Stimulated activated CD4-positive, alpha-beta T cell treated with anti-CD3 and anti-CD28 coated beads, Interleukin-2, amount 100 ng/mL, for 24 hours (primary cell): ENCODE data around the gene GRM4.
A peak's percentile ranks its signal among the peaks of the same experiment; 100 is the strongest.

Experiments
- DNase-seq, 2 donors: peaks; one replicate each; pipeline ENCODE4 v3.0.0-alpha.2; 2020

The GRM4 gene

DNA sequence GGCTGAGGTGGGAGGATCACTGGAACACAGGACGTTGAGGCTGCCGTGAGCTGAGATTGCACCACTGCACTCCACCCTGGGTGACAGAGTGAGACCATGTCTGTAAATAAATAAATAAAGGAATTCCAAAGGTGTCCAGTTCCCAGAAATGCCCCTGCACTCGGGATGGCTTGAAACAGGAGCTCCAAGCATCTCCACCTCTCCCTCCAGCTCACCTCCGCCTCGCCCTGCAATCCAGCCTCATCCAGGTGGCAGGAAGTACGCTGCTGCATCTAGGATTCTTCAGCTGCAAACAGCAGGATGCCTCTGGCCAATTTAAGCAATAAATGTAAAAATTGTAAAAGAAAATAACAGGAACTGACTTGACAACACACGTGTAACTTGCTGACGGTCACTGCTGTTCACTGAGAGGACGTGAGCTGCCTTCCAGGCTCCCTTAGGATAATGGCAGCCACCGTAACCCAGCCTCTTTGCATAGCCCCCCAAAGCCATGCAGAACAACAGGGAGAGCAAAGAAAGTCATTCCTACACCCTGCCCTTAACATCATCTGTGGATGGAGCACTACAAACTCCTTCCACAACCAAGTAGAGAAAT, 11.4 kb upstream of the GRM4 start:
- DNase-seq, result no peak

DNA sequence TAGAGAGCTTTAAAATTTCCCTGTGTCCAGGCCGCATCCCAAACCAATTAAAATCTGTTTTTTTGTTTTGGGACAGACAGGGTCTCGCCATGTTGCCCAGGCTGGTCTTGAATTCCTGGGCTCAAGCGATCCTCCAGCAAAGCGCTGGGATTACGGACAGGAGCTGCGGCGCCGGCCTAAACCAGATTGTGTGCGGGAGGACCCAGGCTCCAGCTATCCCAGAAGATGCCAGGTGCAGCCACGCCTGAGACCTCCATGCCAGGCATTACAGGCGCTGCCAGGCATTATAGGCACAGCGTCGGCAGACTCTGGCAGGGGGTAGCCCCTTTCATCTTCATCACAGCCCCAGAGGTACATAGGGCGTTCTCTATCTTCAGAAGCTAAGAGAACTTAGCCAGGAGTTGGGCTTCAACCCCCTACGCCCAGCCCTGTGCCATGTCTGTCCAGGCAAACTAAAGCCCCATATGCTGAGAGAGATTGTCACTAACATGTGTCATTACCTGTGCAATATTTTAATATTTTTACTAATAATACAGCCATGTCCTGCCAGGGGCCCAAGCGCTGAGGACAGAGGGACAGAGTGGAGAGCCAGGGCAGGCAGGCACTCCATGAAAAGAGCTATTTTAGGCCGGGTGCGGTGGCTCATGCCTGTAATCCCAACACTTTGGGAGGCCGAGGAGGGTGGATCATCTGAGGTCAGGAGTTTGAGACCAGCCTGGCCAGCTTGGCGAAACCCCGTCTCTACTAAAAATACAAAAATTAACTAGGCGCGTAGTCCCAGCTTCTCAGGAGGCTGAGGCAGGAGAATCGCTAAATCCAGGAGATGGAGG, 9.8 kb upstream of the GRM4 start:
- no peak for DNase-seq

DNA sequence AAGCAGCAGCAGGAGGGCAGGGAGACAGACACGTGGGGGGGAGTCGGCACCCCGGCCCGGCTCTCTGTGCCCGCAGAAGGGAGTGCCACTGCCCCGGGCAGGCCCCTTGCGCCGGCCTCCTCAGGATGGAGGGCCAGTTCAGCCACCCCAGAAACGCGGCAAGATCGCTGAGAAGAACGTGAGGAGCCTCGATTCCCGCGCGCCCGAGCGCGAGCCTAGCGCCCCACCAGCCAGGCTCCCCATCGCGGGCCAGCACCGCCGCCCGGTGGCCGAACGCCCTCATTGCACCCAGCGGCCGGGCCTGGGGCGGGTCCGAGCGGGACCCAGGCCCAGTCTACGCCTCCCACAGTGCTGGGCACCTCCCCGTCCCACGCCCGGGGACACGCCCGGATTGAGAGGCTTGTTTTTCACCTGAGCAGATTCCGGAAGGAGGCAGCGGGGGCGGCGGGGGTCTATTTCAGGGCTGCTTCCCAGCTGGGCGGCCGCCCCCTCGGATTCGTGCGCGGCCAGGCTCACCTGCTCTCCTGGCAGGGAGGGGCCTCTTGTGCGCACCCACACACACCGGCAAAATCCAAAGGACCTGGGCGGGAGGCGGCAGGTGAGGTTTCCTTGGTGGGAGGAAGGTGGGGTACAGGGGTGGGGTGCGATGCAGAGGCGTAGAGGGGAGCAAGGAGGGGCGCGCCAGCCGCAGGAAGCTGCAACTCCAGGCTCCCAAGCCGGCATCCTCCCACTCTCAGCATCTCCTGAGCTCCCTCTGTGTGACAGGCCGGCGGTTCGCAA, 9.0 kb upstream of the GRM4 start:
- DNase-seq, result peak; percentile 78 to 82

DNA sequence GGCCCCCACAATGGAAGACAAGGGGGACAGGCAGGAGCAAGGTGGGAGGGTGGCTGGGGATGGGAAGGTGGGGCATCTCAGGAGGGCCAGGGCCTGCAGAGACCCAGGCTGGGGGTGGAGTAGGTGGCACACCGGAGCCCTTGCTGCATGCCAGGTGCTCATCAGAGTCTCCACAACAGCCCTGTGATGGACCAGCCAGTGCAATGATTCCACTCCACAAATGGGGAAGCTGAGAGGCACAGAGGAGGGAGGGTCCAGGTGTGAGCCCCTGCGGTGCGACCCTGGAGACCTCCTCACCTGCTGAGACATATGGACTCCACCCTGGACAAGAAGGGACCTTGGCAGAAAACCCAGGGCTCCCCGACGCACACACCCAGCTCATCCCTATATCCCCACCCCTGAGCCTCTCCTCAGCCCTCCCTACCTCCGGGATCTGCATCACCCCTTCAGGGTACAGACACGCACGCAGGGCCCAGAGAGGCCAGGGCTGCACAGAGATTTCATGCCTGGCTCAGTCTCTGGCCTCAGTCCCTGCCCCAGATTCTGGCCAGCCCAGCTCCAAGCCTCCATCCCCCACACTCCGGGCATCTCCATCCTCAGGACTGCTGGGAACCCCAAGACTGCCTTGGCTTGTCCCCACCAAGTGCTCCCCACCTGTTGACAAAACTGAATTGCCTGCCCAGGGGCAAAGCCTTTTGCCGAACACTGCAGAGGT, 7.1 kb upstream of the GRM4 start:
- no peak for DNase-seq

DNA sequence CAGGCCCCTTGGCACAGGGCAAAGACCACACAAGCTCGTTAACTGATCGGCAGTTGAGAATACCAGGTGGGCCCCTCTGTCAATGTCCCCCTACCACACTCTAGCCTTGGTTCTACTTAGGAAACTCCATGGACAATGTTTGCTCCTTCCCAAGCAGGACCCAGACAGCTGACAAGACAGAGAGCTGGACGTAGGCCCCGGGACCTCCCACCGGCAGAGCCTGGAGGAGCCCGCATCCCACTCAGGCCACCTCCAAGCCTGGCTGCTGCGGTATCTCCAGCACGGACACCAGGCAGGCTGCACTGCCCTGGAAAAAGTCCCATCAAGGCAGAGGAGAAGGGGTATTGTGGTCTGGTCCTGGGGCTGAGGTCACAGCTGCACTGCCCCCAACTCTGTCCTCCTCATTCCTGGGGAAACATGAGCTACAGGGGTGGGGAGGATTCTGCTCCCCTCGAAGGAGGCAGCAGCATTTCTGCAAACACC, 6.2 kb upstream of the GRM4 start:
- no peak for DNase-seq

DNA sequence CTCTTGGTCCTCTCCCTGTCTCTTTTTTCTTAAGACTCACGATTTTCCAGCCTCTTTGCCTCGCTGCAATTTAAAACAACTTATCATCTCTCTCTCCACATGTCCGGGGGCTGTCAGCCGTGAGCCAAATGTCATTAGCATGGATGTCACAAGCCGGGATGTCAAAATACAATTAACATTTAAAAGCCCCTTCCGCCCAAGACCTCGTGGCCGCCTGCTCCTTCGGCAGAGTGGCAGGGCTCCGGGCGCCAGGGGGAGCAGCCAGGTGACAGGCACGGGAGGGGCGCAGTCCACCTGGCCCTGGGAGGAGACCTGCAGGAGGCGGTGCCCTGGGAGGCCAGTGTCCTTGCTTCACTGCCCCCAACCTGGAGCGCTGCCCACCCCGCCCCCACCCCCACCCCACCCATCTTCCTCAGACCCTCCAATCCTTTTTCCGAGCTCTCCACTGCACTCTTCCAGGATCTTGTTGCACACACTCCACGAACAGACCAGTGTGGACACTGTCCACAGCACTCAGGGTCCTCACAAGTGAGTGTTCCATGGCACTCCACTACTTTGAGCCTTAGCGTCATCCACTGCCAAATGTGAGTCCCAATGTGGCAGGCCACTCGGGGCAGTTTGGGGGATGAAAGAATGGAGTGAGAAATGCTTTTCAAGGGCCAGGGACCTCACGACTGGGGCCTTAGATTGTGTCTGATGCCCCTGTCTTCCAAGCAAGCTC, 5.6 kb upstream of the GRM4 start:
- DNase-seq, result no peak

DNA sequence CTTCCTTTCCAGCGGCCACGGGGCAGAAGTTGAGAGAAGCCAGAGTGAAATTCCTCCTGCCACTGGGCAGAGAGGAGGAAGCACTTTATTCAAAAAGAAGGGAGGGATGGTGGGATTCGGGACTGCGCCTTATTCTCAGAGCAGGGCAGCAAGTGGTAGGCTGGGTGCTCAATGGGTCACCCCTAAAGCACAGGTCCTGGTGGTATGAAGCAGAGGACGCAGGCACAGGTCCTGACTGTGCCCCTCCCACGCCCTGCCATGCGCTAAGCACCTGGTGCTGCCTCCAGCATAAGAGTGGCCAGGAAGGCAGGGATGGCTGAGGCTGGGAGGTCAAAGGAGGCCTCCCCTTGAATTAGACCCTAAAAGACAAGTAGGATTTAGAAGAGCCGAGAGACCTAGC, 4.9 kb upstream of the GRM4 start:
- no peak for DNase-seq

DNA sequence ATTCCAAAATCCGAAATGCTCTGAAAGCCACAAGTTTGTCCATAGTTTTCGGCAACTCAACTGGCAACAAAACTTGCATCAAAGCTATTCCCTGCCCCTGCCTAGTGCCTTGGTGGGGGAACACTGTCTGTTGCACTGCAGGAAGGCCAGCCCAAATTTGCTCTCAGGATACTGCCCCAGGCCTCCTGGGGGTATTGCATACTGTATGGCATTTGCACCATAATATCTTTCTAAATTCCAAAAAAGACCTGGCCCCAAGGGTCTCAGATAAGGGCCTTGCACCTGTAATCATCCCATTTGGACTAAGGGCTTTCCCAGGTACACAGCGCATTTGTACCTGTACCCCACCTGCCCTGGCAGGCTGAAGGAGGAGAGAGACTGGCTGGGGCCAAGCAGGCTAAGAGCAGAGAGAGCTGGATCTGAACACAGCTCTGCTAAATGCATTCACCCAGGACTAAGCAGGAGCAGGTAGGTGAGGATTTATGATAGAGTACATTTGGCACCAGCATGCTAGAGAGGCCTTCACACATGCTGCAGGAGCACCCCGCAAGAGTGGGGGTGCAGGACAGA, 4.0 kb upstream of the GRM4 start:
- DNase-seq, result no peak

DNA sequence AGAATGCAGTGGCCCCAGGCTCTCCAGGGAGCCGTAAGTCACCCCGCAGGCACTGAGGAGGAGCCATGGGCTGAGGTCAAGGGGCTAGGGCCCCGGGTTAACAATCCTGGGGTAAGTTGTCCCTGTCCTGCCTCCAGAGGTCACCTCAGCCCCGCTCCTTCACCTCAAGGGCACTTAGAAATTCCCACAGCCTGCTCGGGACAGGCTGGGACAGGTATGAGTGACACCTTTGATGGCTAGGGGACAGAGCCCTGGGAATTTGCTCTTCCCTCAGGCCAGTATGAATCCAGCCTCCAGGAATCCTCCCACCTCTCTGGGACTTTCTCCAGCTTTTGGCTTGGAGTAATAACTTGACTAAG, 3.5 kb upstream of the GRM4 start:
- no peak for DNase-seq

DNA sequence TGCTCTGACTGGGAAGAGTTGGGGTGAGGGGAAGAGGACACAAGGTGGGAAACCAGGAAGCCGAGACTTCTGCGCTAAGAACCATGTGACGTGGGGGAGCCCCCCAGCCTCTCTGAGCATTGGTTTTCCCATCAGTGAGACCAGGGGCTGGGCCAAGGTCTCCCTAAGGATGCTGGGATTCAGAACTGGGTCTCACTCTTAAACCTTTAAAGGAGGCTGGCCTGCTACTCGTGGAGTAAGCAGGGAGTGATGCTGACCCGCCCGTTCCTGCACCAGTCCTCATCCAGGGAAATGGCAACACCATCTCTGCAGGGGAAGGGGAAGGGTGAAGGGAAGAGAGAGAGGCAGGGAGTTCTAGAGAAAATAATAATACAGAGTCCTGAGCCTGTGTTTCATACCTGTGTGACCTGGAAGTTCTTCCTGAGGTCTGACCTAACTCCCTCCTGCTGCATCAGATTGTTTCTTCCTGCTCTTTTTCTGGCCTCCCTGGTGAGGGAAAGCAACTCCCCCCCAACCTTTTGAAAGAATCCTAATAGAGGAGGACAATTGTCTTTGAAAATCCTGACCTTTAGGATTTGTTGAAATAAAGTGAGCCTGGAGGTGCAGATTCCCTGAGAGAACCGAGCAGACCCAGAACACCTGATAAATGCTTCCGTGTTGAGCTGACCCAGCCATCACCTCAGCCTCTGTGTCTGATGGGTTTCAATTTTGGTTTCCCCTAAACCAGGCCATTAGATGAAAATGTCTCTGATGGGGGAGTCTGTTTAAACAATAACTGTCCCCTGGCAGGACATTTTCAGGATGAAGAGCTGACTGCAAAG, 3.0 kb upstream of the GRM4 start:
- DNase-seq, result no peak

DNA sequence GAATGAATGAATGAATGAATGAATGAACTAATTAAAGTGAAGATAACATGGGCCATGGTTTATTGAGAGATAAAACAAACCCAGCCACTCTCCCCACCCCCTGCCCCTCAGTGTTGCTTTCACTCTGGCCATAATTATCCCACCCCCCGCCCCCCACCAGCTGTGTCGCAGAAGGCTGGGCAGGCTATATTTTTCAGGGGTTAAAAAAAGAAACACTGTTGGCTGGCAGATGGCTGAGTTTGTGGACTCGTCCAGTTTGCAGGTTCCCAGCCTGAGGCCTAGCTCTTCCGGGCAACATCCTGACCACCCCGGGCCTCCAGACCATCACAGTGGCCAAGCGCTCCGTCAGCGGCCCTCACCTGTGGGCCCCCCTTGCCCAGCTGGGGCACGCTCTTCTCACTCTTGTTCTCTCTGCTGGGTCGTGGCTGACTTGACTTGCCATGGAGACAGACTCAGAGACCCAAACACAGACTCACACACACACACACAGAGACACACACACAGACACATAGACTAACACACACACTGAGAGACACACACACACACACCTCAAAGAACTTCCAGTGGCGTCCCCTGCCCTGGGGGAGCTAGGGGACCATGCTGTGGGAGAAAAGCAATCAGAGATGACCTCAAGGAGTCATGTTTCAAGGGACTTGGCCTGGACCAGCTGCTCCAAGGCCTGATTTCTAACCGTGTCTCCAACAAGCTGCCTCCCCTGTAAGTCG, 2.2 kb upstream of the GRM4 start:
- DNase-seq, result no peak

DNA sequence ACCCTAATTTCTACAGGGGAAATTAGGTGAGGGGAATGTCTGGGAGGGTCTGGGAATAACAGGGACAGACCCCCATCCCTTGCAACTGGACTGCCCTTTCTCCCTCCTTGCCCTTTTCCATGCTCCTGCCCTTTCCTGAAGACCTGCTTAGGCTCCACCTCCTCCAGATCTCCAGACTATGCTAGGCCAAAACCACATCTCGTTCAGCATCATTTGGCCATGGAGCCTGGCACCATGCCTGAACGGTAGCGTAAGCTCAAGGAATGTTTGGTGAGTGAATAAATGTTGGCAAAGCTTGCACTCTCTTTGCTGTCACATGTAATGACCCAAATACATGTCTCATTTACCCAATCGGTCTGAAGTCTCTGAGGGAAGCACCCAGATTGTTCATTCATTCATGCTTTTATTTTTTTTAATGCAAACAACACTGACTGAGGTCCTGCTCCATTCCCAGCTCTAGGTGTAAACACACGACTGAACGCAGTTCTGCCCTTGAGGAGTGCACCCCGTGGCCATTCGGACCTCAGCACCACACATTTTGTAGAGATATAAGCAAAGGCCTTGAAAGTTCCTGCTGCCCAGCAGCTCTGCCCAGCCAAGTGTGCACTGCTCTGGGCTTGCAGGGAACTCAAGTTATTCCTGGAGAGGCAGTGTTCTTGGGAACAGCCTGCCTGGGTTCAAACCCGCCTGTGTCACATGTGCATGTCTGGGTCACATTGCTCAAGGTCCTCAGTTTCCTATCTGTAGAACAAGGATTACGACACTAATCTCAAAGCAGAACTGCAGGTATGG, 1.1 kb upstream of the GRM4 start:
- DNase-seq, result no peak

DNA sequence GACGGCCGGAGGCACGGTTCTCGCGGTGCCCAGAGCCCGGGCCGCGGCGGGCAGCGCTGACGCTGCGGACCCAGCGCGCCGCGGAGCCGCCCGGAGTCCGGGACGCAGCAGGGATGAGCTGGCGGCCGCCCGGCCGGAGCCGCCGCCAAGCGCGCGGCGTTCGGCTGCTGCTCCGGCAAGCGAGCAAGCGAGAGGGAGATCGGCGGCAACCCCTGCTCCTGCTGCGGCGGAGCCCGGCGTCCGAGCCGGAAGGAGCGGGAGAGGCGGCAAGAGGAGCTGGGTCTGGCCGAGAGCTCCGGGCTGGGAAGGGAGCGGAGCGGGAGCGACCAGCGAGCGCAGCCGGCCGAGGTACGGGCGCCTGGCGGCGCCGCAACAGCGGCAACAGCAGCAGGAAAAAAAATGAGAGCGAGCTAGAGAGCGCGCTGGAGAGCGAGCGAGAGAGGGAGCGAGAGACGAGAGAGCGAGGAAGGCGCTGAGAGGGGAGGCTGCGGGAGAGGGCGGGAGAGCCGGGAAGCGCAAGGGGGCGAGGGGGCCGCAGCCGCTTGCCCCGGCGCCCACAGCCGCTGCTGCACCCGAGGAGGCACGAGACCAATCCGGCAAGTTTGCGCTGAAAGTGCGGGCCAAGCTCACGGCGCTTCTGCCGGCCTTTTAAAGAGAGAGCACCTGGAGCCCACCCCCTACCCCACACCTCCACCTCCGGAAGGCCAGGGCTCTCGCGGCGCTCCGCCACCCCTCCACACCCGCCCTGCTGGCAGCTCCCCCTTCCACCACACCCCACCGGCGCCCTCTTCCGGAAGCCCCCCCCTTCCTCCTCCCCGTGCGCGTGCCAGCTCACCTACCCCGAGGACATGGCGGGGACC, 496 bp downstream of the GRM4 start:
- peak in 1 of 2 donors; percentile 47 for DNase-seq

DNA sequence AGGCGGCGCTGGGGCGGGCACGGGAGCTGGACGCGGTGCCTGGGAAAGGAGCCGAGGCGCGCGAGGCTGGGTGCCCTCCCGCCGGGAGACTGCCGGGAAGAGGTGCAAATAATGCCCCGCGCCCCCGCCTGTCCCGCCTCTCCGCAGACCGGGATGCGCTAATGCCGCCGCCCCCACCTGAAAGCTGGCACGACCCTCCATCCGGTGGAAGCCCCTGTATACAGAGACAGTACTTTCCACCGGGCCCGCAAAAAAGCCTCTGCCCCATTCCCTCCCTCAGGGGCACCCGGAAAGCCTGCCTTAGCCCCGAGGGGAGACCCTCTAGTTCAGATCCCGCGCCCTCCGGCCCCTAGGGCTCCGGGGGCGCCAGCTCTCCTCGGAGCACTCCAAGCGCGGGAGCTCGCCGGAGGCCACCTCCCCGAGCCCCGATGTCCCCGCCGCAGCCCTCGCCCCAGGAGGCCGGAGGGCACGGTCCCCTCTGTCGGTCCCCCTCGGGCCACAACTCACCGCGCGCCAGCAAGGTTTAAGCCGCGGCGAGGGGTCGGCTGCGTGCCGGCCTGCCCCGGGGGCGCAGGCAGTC, 1.2 kb downstream of the GRM4 start:
- peak in 1 of 2 donors; percentile 10 for DNase-seq

DNA sequence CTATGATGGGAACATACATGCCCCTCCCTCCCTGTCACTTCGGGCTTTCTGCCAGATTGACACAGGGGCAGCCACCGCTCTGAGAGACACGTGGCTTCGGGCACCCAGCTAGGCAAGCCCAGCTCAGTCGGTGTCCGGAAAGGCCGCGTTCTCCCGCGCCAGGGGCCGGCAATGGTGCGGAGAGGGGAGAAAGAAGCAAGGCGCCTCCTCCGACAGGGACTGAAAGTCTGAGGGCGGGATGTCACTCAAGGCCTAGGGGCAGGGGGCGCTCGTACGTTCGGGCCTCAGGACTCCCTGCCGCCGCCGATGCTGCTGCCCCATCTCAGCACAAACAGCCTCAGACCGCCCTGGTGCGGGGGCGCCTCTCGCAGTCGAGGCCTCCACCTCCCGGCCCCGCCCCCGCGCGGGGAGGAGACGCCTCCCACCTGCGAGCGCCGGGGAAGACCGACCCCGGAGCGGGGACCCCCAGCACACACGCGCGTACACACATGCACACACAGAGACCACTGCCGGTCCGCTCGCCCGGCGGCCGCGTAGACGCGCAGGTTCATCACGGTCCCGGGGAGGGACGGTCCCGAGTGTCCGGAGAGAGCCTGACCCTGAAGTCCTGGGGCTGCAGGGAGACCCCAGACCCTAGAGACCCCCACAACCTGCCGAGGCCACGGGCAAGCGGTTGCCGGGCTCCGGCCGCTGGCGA, 1.9 kb downstream of the GRM4 start:
- DNase-seq, result peak; percentile 50 to 69

DNA sequence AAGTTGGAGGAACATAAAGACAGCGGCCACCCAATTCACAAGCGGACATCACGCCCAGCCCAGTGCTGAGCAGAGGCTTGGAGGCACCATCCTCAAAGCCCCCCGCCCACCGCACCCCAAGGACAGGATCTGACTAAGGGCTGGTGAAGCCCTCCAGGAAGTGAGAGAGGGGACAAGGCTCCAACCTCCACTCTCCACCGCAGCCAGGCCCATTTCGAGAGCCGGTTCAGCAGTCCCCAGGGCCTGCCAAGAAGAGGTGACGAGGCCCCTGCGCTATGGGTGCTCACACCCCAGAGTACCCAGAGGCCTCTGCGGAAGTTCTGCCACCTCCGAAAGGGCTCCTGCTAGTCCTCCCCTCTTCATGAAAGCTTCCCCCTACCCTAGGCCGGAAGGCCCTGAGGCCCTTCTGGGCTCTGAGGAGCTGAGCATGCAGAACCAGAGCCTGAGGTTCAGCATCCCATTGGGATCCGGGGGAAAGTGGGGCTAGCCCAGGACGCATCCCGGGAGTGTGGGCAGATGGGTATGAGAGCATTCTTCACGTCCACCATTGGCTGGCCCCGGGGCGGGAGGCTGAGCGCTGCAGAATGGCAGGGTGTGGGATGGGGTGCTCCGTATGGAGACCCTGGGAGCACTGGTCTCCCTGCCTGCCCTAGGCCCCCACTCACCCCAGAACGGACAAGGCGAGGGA, 2.5 kb downstream of the GRM4 start:
- DNase-seq, result no peak
